Colon (tissue), 2 donors: ENCODE results near the gene APLP1.
A peak's percentile ranks its signal among the peaks of the same experiment; 100 is the strongest.
"Not testable (repeated sequence)": the region's sequence is repeated elsewhere in the genome, so short reads cannot be mapped to it uniquely, and the experiment has no call there.

Experiments
- FAIRE-seq: peaks from 2 replicates; lab custom pipeline; 2012; peaks lifted over from hg19 to GRCh38; lab: Jason Lieb, UNC
- donor health status: control.
- donor health status: control.

APLP1 gene

DNA sequence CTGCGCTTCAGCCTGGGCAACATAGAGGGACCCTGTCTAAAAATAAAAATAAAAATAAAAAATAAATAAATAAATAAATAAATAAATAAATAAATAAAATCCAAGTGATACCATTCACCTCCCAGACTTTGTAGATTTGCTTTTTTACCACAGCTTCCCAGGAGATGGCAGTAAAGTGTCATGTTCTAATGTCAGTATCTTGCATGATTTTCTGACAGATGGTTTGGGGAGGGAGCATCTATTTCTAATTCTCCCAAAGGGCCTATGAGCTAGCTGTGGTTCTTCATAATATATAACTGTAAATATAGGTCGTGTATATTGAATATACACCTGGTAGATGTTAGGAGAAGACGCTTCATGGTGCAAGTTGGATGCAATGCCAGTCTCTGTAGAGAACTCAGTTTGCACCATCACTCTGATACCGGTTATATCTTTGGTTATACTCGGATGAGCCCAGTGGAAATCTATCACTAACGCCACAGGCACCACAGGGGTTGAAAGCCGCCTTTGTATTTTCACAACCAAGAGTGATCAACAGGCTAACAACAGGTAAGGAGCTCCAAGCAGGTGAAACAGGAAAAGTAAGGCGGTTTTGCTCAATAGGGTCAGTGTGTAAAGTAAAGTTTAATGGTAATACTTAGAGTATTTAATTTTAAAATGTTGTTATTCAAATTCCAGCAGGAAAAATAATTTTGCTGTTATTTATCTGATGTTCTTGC lies 13.9 kb downstream of the APLP1 start:
- FAIRE-seq = peak; percentile 51

- FAIRE-seq = no peak
Observed at GRCh38 chr19:35883882-35884281, 15.5 kb downstream of the APLP1 start.

DNA sequence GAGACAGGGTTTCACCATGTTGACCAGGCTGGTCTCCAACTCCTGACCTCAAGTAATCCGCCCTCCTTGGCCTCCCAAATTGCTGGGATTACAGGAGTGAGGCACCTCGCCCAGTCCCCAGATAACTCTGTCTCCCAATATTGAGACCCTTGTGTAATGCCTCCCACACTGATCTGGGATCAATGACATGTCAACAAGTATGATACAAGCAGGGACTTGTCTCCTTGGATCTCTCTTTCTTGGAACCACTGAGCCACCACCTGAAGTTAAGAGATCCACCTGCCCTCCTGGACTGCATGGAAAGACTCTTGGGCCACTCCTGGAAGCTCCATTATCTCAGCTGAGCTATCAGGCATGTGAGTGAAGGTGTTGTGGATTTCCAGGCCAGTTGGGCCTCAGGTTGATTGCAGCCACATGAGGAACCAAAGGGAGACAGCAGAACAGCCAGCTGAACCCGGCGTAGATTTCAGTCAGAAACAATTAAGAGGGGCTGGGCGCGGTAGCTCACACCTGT lies 16.9 kb downstream of the APLP1 start:
- FAIRE-seq = no peak

DNA sequence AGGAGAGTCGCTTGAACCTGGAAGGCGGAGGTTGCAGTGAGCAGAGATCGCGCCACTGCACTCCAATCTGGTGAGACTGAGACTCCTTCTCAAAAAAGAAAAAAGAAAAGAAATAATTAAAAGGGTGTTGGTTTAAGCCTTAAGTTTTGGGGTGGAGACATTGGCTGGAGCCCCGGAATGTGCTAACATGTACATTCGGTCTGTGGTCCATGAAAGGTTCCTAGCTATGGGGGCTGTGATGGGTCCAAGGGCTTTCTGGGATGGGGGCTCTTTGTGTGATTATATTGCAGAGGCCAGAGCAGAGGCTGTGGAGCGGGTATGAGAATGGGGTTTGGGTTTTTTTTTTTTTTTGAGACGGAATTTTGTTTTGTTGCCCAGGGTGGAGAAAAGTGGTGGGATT lies 17.5 kb downstream of the APLP1 start:
- no peak for FAIRE-seq

DNA sequence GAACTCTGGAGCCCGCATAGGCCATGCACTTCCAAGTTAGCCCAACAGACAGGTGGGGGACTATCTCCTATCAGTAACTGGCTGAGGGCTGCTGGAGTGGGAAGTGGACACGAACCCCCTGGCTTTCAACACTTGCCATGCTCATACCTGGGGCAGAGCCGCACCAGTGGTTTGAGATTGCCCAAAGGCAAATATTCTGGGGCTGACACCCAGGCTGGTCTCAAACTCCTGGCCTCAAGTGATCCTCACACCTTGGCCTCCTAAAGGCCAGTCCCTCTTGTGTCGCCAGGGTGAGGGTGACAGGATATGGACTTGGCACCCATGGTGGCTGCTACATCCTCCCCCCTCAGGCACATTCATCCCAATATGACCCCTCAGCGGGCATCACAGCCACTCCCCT lies 18.8 kb downstream of the APLP1 start:
- FAIRE-seq = no peak

- no peak for FAIRE-seq
Observed at GRCh38 chr19:35888398-35888797, 20.0 kb downstream of the APLP1 start.

- FAIRE-seq = no peak
Observed at GRCh38 chr19:35889370-35890112, 21.2 kb downstream of the APLP1 start.

DNA sequence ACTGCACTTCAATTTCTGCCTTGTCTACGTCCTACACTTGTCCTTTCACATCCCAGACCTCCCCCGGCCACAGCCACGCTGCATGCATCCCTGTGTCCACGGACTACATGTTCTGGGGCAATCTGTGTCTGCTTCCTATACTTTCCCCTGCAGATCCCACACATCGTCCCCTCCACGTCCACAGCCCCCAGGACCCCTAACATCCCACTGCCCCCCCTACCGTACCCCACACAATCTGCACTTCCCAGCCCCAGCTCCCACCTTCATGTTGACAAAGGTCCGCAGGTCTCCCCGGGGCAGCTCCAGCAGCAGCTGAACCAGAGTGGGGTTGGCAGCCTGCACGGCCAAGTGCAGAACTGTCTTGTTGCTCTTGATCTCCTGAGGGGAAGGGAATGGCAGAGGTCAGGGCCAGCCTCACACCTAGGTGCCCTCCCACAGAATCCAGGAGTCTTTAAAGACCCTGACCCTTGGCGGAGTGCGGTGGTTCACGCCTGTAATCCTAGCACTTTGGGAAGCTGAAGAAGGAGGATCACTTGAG lies 21.8 kb downstream of the APLP1 start:
- FAIRE-seq = no peak

DNA sequence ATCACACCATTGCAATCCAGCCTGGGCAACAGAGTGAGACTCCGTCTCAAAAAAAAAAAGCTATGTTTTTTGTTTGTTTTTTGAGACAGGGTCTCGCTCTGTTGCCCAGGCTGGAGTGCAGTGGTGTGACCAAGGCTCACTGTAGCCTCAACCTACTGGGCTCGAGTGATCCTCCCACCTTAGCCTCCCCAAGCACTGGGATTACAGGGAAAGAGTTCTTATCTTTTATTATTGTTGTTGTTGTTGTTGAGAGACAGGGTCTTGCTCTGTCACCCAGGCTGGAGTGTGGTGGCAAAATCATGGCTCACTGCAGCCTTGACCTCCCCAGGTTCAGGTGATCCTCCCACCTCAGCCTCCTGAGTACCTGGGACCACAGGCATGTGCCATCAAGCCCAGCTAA lies 23.4 kb downstream of the APLP1 start:
- FAIRE-seq = not testable (repeated sequence)

DNA sequence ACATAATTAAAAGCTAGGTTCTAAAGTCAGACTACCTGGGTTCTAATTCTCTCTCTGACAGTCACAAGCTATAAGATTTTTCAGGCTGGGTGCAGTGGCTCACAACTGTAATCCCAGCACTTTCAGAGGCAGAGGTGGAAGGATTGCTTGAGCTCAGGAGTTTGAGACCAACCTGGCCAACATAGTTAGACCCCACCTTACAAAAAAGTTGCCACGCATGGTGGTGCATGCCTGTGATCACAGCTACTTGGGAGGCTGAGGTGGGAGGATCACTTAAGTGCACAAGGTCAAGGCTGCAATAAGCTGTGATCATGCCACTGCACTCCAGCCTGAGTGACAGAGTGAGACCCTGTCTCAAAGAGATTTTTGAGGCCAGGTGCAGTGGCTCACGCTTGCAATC lies 26.0 kb downstream of the APLP1 start:
- FAIRE-seq = no peak

- FAIRE-seq = no peak
Observed at GRCh38 chr19:35895911-35896642, 27.7 kb downstream of the APLP1 start.

- FAIRE-seq = no peak
Observed at GRCh38 chr19:35896643-35897040, 28.3 kb downstream of the APLP1 start.

DNA sequence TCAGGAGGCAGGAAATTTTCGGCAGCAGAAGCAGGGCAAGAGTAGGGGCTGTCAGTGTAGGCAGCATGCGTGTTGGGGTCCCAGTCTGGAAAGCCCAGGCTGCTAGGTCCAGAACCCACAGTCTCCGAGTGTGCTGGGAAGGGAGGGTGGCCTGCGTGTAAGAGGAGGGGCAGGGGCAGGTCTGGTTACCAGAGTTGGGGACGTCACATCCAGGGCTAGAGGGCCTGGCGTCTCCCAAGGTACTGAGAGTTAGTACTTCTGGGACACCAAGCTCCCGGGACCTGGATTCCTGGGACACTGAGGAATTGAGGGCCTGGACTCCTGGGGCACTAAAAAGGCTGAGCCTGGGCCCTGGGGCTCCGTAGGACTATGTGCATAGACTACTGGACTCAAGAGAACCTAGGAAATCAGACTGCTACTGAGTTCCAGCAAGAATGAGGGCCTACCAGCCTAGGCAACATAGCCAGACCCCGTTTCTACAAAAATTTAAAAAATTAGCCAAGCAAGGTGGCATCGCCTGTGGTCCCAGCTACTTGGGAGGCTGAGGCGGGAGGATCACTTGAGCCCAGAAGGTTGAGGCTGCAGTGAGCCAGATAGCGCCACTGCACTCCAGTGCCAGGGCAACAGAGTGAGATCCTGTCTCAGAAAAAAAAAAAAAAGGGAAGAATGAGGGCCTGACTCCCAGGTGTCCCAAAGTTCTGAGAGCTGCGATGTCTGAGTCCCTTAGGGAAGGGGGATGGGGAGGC lies 29.5 kb downstream of the APLP1 start:
- no peak for FAIRE-seq

DNA sequence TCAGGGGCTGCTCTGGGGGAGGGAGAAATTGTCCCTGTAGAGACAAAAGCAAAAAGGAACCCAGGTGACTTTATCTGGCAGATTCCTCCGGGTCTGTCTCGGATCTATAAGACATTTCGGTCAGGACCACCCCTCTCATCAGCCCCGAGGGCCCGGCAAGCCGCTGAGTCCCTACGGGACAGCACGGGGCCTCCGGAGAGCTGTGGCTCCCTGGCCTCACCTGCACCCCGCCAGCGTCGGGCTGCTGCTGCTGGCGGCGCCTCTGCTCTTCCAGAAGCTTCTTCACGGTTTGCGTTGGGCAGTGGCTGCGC lies 30.1 kb downstream of the APLP1 start:
- no peak for FAIRE-seq

GRCh38 chr19:35899547-35900214 lies 31.3 kb downstream of the APLP1 start:
- no peak for FAIRE-seq

- FAIRE-seq = no peak
Observed at GRCh38 chr19:35901055-35901644, 32.8 kb downstream of the APLP1 start.

DNA sequence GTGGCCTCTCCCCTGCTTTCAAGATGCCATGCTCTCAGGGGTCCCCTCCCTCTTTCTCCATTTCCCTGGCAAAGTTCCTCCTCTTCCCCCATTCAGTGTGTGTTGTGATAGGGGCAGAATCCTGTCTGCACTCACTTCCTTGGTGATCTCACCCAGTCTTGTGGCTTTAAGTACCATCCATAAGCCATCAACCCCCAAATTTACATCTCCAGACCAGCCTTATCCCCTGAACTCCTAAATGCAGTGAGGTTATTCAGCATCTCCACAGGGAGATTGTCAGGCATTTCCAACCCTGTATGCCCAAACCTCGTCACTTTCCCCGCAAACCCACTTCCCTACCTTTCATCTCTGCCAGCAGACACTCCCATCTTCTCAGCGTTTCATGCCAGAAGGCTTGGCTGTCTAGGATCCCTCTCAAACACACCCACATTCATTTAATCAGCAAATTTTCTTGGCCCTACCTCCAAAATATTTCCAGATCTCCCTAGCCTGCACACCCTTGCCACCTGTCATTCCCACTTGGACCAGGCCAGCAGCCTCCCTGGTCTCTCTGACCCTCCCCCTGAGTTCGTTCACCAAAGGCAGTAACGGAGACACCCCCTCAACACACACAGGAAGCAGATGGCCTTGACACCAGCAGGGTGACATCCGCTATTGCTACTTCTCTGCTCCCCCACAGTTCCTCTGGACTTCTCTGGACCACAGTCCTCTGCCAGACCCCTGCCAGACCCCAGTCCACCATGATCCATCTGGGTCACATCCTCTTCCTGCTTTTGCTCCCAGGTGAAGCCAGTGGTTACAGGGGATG lies 33.7 kb downstream of the APLP1 start, which contains the start of gene HCST:
TSS of gene HCST (plus strand) at position 676 of the 808 bp plus-strand sequence. CDS start at position 741, 65 bp downstream.
- FAIRE-seq = no peak

GRCh38 chr19:35902870-35903475 lies 34.6 kb downstream of the APLP1 start:
- no peak for FAIRE-seq

DNA sequence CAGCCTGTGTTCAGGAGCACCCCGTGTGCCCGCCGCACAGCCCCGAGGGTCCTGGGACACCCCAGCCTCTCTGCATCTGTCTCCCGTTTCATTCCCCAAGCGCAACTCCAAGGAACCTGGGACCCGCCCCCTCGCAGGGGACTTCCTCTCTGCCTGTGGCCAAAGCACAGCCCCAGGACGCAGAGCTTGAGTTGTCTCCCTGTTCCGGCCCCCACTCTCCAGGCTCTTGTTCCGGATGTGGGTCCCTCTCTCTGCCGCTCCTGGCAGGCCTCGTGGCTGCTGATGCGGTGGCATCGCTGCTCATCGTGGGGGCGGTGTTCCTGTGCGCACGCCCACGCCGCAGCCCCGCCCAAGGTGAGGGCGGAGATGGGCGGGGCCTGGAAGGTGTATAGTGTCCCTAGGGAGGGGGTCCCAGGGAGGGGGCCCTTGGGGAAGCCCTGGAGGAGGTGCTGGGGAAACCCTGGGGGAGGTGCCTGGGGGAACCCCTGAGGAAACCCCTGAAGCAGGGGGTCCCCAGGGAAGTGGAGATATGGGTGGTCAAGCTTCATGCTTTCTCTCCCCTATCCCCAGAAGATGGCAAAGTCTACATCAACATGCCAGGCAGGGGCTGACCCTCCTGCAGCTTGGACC lies 35.3 kb downstream of the APLP1 start:
- FAIRE-seq = no peak
